ENCODE measurements around the gene ADGRL2. TPM values are rescaled to one million over a fixed set of nuclear protein-coding genes. Genes with fewer than 3 reads are reported as not detected.
A peak's percentile ranks its signal among the peaks of the same experiment; 100 is the strongest.

The ADGRL2 gene
- total RNA-seq, 3 donors from 2014 or later: 4.5 to 31.7 (median 9.2) TPM

GRCh38 chr1:81808760-81809159 lies 8.0 kb downstream of the ADGRL2 start:
- no peak for TF ChIP-seq CTCF (IDR thresholded peaks at IDR 0.05)
- no peak for ATAC-seq
- H3K4me1 ChIP-seq (ENCODE audit: low read depth): no peaks in the 10 kb centered on the region
- H3K9me3 ChIP-seq: no peaks in the 10 kb centered on the region
- intact Hi-C loops (cut with DNase I, micrococcal nuclease): no loop called here
- H3K4me3 ChIP-seq: no peak overlapping the region
- DNase-seq: no peak
- no peaks in the 10 kb centered on the region for H3K36me3 ChIP-seq (ENCODE audit: low read depth)

GRCh38 chr1:81809808-81810207 lies 9.1 kb downstream of the ADGRL2 start:
- no peak for DNase-seq
- no peak for TF ChIP-seq CTCF (IDR thresholded peaks at IDR 0.05)
- no peak for ATAC-seq
- Histone ChIP-seq H3K36me3 (ENCODE audit: low read depth) (no peaks in the 10 kb centered on the region), H3K4me3 (no peak overlapping the region), H3K9me3 (no peaks in the 10 kb centered on the region), H3K4me1 (ENCODE audit: low read depth) (no peaks in the 10 kb centered on the region)
- intact Hi-C loops (cut with DNase I, micrococcal nuclease): no loop called here

GRCh38 chr1:81811757-81812371 lies 11.1 kb downstream of the ADGRL2 start:
- Histone ChIP-seq H3K36me3 (ENCODE audit: low read depth) (no peaks in the 10 kb centered on the region), H3K9me3 (no peaks in the 10 kb centered on the region), H3K4me3 (no peak overlapping the region), H3K4me1 (ENCODE audit: low read depth) (no peaks in the 10 kb centered on the region)
- no peak for ATAC-seq
- TF ChIP-seq CTCF (IDR thresholded peaks at IDR 0.05): peak; percentile 16
- intact Hi-C loops (cut with DNase I, micrococcal nuclease): no loop called here
- DNase-seq: no peak

- Histone ChIP-seq H3K9me3 (no peaks in the 10 kb centered on the region), H3K4me1 (ENCODE audit: low read depth) (no peaks in the 10 kb centered on the region), H3K4me3 (no peak overlapping the region), H3K36me3 (ENCODE audit: low read depth) (no peaks in the 10 kb centered on the region)
- TF ChIP-seq CTCF (IDR thresholded peaks at IDR 0.05): no peak
- intact Hi-C loops (cut with DNase I, micrococcal nuclease): no loop called here
- ATAC-seq (no peak), DNase-seq (no peak)
These were observed 12.0 kb downstream of the ADGRL2 start for GRCh38 chr1:81812712-81813111.

- ATAC-seq (no peak), DNase-seq (no peak)
- no peak overlapping the region for H3K4me3 ChIP-seq
- H3K4me1 ChIP-seq (ENCODE audit: low read depth): no peaks in the 10 kb centered on the region
- TF ChIP-seq CTCF (IDR thresholded peaks at IDR 0.05): no peak
- H3K9me3 ChIP-seq: no peaks in the 10 kb centered on the region
- intact Hi-C loops (cut with DNase I, micrococcal nuclease): no loop called here
- H3K36me3 ChIP-seq (ENCODE audit: low read depth): no peaks in the 10 kb centered on the region
These were observed 13.0 kb downstream of the ADGRL2 start for GRCh38 chr1:81813691-81814090.

GRCh38 chr1:81819613-81820012 lies 18.9 kb downstream of the ADGRL2 start:
- H3K4me3 ChIP-seq: no peak overlapping the region
- no peak for TF ChIP-seq CTCF (IDR thresholded peaks at IDR 0.05)
- H3K4me1 ChIP-seq (ENCODE audit: low read depth): no peaks in the 10 kb centered on the region
- ATAC-seq (no peak), DNase-seq (no peak)
- intact Hi-C loops (cut with DNase I, micrococcal nuclease): no loop called here
- H3K9me3 ChIP-seq: no peaks in the 10 kb centered on the region
- H3K36me3 ChIP-seq (ENCODE audit: low read depth): no peaks in the 10 kb centered on the region
